GM12891 (cell line): ENCODE results near the gene GID4.

Experiments used
- POLR2A ChIP-seq: IDR thresholded peaks from 2 replicates; pipeline ENCODE4 v1.6.1; 2011; ENCODE audit warnings: low read depth, low read length, control low read depth
- TAF1 ChIP-seq: IDR thresholded peaks from 2 replicates; pipeline ENCODE4 v1.6.1; 2011; ENCODE audit warnings: low read depth, low read length, control low read depth

GRCh38 chr17:18014006-18014405 is 25.2 kb upstream of the GID4 start:
- TF ChIP-seq TAF1: no peak
- no peak for TF ChIP-seq POLR2A
